OCI-LY3 (cell line): ENCODE results near the gene TAF1C.

Experiments used
- CTCF ChIP-seq: fragments of 200-600, 300-600 bp; sonication (generic); IDR thresholded peaks from 2 replicates; pipeline ENCODE4 v1.5.1; 2014; ENCODE audit warnings: antibody characterized with exemption, low read length, low read depth
- EZH2phosphoT487 ChIP-seq: fragments of 200-600 bp; shearing (Covaris generic); IDR thresholded peaks from 2 replicates; pipeline ENCODE4 v1.6.1; 2018; ENCODE audit warnings: antibody characterized with exemption, mixed run types, low read depth

GRCh38 chr16:84226026-84226425, 39.2 kb upstream of the TAF1C start:
- TF ChIP-seq CTCF (no peak), EZH2phosphoT487 (no peak)
